ENCODE data around the gene BLOC1S4.

DNA sequence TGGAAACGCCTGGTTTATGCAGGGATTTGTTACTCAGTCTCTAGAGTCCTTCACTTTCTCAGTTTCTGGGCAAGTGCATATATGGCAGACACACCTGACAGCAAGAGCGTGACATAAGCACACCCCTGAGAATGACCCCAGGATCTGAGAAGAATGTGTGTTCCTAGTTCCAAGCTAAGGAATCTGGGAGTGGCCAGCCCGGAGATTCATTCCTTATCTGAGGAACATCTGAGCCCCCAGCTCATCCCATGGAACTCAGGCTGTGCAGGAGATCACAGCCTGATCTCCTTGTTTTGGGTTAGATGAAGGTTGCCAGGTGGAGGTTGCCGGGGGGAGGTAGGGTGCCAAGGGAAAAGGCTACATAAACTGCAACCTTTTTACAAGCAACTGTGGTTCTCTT is 42.8 kb downstream of the BLOC1S4 start:
- TF ChIP-seq, protein P1, sequence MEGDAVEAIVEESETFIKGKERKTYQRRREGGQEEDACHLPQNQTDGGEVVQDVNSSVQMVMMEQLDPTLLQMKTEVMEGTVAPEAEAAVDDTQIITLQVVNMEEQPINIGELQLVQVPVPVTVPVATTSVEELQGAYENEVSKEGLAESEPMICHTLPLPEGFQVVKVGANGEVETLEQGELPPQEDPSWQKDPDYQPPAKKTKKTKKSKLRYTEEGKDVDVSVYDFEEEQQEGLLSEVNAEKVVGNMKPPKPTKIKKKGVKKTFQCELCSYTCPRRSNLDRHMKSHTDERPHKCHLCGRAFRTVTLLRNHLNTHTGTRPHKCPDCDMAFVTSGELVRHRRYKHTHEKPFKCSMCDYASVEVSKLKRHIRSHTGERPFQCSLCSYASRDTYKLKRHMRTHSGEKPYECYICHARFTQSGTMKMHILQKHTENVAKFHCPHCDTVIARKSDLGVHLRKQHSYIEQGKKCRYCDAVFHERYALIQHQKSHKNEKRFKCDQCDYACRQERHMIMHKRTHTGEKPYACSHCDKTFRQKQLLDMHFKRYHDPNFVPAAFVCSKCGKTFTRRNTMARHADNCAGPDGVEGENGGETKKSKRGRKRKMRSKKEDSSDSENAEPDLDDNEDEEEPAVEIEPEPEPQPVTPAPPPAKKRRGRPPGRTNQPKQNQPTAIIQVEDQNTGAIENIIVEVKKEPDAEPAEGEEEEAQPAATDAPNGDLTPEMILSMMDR (conservative IDR thresholded peaks at IDR 0.05; ENCODE audit: low read length): no peak
- TF ChIP-seq EZH2phosphoT487 (IDR thresholded peaks at IDR 0.05; ENCODE audit: borderline replicate concordance): no peak

Measured in Loucy (cell line).